HuH-7.5 (cell line): Measurements from ENCODE around the gene SLC12A7.
"Not testable (repeated sequence)": the region's sequence is repeated elsewhere in the genome, so short reads cannot be mapped to it uniquely, and the experiment has no call there.

Experiments
- DNase-seq: peaks from one replicate; pipeline ENCODE4 v3.0.0; 2011; ENCODE audit warnings: low spot score

The SLC12A7 gene

DNA sequence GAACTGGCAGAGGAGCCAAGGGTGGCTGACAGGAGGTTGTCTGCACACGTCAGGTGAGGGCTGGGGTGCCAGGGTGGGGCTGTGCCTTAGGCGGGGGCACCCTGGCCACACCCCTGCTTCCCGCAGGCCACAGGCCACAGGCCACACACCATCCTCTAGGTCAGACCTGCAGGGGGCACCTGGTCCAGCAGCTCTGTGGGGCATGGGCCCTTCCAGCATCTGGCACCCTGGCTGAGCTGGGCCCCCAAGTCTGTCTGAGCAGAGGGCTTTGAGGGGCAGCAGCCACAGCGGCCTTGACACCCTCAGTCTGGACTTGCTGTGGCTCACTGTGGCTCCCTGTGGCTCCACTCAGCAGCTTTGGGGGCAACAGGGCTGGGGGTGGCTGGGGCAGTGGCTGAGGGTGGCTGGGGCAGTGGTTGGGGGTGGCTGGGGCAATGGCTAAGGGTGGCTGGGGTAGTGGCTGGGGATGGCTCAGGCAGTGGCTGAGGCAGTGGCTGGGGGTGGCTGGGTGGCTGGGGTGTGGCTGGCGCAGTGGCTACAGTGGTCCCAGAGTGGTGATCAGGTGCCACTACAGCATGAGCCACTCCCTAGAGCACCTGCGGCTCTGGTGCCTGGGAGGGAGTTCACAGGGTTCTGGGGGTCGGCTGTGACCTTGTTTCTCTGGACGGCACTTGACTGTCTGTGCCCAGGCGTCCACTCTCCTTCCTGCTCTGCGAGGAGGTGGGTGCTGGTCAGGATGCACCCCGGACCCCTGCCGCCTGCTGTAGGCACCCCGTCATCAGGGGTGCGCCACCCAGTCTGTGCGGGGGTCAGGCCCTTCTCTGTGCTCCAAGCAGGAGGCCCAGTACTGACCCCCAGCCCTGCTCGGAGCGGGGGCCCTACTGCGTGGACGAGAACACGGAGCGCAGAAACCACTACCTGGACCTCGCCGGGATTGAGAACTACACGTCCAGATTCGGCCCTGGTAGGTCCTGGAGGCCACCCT is 76.2 kb downstream of the SLC12A7 start:
- no peak for DNase-seq

DNA sequence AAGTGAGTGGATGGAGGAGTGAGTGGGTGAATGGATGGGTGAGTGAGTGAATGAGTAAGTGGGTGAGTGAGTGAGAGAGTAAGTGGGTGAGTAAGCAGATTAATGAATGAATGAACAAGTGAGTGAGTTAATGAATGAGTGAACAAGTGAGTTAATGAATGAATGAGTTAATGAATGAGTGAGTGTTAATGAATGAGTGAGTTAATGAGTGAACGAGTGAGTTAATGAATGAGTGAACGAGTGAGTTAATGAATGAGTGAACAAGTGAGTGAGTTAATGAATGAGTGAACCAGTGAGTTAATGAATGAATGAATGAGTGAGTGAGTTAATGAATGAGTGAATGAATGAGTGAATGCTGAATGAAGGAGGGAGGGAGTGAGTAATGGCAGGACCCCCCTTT is 76.9 kb downstream of the SLC12A7 start:
- no peak for DNase-seq

DNA sequence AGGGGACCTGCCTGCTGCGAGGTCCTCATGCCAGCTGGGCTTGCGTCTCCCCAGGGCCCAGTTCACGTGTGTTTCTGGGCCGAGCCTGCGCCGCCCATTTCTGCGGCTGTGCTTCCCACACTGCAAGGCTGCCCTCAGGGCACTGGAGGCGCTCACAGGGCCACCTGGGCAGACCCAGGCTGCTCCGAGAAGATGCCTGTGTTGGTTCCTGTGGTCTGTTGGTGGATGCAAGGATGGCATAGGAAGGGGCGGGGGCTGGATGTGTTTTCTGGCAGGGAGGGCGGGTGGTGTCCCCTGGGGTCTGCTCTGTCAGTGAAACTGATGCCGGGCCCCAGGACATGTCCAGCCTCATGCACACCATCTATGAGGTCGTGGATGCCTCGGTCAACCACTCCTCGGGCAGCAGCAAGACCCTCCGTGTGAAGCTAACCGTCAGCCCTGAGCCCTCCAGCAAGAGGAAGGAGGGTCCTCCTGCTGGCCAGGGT is 77.4 kb downstream of the SLC12A7 start:
- no peak for DNase-seq

DNA sequence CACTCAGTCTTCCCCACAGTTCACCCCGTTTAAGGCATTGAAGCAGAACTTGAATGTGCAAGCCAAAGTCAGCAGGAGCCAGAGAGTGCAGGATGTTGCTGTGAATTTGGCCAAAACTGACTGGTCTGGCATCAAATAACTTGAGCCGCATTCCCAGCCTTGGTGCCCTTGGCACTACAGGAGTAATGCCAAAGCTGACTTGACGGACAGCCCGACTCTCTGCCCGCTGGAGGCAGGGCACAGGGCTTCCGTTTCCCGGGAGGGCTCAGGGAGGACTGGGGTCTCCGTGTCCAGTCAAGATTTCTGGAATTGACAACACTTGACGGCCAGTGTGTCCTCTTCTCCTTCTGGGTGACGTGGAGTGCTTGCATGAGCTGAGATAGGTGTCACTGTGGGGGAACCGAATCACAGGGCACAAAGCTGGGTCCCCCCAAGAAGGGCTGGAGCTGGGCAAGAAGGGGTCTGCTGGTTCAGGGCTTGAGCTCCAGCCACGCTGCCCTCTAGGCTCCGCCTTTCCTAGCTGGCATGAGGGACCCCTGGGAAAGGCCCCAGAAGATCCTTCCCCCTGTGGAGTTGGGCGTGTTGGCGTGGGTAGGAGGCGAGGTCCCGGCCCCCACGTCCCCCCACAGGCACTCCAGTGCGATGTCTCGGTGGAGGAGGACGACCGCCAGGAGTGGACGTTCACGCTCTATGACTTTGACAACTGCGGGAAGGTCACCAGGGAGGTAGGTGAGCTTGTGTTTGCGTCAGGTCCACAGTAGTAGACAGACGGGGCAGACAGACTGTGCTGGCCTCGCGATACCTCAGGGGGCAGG is 78.0 kb downstream of the SLC12A7 start:
- no peak for DNase-seq

DNA sequence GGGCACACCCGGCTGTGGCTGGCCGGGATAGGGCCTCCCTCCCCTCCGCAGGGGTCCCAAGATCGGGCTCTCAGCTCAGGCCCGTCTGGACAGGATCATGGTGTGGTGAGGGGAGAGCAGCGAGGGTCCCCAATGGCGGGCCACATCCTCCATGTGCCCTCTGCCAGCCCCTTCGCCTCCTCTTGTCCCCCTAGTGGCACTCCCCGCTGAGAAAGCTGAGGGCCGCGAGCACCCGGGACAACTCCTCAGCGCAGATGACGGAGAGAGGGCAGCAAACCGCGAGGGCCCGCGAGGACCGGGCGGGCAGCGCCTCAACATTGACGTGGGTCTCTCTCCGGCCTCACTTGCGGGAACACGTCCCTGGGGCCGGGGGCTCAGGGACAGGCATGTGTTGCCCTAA is 78.7 kb downstream of the SLC12A7 start:
- no peak for DNase-seq

DNA sequence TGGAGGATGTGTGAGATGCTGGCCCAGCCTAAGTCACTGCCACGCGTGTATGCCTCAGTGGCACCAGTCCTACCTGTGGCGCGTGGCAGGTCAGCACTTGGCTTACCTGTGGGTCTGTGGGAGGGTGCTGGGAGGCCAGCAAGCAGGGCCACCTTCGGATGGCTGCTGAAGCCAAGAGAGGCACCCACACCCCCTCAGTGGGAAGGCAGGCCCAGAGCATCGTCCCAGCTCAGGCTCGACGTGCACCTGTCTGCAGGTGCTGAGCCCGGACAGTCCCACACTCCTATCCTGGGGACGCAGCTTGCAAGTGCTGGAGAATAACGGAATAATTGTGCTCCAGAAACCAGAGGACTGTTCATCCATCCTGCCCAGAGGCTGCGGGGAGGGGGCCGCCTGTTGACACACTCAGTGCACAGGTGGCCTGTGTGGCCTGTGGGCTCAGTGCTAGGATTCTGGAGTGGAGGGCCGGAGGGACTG is 79.3 kb downstream of the SLC12A7 start:
- DNase-seq: no peak

DNA sequence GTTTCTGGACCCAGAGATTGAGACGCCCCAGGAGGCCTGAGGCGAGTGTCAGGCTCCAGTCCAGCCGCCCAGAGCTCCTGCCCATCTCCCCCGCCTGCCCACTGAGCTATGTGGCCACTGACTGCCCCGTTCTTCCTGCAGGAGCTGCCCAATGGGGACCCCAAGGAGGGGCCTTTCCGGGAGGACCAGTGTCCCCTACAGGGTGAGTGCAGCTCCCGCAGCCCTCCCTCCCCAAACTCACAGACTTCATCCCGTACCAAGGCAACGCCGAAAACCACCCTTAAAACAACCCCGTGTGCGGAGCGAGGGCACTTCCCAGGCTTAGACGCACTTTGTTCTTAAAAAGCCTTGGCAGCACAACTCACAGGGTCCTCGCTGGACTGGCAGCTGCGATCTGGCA is 79.9 kb downstream of the SLC12A7 start:
- no peak for DNase-seq

DNA sequence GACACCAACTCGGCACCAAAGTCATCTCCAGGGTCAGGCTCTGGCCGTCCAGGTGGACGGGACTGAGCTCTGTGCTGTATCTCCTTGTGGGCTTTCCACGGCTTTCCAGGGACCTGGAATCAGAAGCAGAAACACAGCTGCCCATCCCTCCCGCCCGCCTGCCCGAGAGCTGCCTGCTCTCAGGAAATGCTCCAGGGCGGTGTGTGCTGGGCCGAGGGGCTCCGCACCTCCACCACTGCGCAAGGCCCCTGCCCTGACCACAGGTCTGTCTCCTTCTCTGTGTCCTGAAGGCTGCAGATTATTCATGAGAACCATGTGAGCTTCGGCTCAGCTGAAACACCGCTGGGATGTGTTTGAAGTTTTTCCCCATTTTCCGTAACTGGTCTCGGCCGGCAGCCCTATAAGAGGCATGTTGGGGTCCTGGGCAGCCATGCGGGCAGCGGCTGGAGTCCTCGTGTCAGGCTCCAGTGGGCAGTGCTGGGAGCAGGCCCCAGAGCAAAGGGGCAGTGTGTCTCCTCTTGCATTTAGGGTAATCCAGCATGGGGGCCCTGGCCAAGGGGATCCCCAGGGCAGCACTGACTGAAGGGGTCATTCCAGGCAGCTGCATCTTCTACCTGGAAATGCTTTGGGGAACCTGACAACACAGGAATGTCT is 80.4 kb downstream of the SLC12A7 start:
- DNase-seq: no peak

DNA sequence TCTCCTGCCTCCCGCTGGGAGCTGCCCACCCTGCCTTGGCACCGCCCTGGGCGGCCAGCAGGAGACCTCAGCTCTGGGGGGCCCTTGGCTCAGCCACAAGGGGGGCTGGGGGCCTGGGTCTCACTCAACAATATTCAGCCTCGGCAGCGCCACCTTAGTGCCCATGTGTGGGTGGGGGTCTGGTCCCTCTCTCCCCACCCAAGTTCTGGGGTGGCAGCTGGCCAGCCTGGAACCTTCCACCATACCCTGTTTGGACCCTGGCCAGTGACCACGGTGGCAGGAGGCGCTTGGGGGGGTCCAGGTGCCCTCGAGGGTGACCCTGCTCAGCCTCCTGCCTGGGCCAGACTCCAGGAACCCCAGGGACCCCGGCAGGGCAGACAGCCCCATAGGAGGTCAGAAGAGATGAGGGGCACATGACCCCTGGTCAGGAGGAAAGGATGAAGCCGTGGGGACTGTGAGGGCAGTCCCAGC is 81.0 kb downstream of the SLC12A7 start:
- no peak for DNase-seq

DNA sequence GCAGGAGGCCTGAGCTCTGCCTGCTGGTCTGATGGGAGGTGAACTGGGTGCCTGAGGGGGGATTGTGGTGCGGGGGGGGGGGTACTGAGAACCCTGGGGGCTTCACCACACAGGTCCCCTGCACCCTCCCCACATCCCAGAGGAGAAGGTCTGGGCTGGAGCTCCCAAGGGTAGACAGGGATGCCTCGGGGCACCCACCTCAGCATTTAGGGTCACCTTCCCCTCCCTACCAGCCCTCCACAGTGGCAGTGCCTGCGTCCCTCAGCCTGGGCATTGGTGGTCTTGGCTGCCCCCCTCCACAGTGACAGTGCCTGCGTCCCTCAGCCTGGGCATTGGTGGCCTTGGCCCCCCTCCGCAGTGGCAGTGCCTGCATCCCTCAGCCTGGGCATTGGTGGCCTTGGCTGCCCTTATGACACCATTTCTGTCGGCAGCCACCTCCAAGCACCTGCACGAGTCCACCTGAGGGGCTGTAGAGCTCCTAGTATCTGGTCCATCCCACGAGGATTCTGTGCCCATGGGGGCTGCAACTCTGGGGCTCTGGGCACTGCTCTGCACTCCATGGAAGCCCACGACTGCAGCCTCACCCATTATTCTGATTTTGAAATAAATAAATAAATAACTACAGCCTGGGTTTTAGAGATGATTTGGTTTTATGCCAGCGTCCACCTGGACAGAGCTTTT is 81.8 kb downstream of the SLC12A7 start:
- DNase-seq: no peak

DNA sequence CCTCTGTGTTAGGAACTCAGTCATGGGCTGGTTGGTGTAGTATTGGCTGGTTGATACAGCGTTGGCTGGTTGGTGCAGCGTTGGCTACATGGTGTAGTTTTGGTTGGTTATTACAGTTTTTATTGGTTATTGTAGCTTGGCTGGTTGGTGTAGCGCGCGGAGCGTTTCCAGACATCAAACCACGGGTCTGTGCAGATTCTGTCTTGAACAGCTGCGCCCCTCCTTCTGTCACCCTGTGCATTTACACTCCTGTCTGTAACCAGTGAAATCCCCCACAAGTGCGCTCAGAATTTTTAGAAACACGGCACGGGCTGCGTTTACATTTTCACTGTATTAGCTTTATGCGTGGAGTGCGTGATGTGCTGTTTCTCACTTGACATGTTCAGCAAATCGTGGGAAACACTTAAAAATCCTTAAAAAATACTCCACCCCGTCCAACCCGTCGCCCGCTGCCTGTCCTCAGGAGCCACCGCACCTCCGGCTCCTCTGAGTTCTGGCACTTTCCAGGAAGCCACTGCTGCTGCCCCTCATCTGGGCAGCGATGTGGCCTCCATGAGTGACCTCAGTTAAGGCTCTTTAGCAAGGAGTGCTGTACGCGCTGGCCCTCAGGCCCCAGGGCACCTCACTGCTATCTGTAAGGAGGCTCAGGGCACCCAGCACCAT is 82.5 kb downstream of the SLC12A7 start:
- no peak for DNase-seq

DNA sequence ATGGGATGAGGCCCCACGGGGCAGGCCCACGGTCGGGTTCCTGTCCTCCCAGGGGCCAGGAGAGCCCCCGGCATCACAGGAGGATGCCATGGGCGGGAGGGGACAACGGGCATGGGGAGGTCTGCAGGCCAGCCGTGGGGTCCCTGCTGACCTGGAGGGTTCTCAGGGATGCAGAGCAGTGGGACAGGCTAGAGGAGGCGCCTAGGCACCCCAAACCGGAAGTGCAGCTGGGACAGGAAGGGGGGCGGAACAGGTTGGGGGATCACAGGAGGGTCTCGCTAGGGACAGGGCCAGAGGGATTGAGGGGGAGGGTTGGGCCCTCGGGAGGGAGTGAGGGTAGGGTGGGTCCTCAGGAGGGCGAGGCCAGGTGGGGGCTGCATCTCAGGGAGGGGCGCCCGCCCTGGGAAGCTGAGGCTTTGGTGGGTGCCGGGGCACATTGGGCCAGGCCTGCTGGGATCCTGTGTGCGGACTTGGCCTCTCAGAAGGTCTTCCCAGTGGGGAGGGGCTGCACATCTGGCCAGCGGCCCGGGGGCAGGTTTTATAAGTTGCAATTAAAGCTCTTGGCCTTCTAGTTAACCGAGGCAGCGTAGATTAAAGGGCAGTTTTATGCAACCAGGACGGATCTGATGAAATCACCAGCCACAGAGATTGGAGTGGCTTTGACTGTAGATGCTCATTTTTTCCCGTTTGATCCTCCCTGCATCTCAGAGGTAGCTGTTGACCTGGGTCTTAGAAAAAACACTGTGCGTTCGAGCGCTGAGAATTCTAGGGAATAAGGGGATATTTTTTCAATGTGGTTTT is 83.2 kb downstream of the SLC12A7 start:
- no peak for DNase-seq

DNA sequence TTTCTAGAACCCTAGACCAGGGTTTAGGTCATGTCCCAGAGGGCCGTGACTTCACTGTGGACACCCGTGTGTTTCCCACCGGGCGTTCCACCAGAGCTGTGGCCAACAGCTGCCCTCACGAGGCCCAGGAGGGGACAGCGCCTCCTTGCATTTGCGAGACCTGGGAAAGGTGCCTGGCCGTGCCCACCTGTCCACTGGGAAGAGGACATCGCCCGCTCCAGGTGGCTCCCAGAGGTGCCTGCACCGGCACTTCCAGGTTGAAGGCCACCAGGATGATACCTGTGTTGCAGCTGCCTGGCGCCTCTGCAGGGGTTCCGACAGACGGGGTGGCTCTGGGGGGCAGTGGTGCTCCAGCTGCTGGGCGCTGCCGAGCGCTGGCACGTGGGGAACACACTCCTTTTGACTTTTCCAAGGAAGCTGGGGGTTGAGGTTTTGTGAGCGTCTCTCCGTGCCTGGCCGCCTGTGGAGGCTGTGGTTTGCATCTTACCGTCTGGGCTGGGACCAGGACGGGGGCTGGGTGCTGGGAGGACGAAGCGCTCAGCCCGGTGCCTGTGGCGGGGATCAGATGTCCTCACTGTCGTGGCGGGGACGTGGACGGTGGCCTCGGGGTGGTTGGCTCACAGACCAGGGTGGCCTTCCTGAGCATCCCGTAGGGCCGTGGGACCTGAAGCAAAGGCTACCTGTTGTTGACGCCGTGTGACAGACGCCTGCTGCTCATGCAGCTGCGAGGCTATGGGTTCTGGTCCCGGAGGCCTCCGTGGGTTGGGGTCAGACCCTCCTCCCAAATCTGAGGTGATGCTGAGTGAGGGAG is 84.0 kb downstream of the SLC12A7 start:
- no peak for DNase-seq

DNA sequence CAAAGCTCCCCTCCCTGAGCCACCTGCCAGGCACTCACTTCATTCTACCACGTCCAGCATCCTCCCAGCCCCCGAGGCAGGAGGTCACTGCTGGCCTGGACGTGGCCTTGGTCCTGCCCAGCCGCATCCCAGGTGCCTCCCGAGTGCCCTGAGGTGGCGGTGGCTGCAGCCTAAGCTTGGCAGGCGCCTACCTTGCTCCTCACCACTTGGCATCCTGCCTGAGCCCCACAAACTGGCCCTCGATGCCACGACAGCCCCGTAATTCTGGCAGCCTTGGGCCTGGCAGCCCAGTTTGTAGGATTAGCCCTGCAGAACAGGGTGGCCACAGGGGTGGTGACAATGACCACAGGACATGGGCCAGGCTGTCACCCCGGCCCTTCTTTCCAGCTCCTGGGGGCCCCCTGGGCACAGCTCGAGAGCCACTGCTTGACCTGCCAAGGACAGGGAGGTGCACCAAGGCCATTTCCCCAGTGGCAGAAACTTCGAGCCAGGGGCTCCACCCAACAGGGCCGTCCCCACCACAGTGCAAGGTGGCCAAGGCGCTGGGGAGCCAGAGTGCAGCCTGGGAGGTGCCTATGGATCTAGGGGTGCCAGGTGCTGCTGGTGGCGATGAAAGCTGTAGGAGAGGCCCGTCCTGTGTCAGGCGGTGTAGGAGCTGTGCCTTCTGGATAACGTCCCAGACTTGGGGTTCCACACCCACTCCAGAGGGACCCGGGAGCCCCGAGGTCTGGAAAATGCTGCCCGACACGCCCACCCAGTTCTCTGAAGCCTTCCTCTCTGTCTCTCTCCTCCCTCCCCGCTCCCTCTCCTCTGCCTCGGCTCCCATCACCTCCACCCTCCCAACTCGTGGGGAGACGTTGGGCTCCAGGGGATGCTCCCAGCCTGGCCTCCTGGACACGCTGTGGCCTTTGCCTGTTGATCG is 84.9 kb downstream of the SLC12A7 start:
- DNase-seq: no peak

DNA sequence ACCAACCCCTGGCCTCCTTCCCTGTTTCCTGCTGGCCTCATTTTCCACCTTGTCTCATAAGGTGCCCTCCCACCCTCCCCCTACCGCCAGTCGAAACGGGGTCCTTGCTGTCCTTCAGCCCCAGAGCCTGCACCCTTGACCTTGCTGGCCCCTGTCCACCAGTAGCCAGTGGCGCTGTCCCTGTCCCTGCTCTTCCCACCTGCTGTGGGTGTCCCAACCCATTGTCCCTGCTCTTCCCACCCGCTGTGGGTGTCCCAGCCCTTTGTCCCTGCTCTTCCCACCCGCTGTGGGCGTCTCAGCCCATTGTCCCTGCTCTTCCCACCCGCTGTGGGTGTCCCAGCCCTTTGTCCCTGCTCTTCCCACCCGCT is 89.9 kb downstream of the SLC12A7 start:
- not testable (repeated sequence) for DNase-seq

DNA sequence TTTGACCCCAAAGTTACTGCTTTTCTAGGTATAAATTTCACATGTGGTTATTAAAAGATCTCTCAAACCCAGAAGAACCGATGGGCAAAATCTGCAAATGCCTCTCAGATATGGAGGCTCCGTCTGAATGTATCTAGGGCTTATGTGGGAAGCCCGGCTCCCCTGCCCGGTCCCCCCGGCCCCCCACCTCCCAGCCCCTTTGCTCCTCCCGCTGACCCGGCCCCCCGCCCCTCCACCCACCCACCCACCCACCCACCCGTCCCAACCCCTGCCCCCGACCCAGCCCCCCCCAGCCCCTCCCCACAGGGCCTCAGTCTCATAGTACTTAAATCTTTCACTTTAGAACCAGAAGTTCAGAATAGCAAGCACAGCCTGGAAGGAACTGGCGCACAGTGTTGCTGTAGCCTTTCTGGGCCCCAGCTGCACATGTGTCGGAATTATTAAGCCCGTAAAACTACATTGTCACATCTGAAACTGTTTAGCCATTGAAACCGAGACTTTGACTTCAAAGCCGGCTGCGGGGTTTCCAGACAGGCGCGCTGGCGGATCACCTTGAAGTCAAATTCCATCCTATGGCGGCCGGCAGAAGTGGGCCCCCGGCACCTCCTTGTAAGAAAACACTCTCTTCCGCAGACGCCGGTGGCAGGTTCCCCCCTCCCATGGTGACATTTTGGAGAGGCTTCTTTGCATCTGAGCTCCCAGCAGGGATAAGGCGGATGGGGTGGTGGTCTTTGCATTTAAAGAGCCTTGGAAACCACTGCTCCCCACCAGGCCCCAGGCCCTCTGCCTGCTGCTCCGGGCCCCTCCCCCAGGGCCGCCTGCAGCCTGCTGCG is 90.5 kb downstream of the SLC12A7 start:
- no peak for DNase-seq

DNA sequence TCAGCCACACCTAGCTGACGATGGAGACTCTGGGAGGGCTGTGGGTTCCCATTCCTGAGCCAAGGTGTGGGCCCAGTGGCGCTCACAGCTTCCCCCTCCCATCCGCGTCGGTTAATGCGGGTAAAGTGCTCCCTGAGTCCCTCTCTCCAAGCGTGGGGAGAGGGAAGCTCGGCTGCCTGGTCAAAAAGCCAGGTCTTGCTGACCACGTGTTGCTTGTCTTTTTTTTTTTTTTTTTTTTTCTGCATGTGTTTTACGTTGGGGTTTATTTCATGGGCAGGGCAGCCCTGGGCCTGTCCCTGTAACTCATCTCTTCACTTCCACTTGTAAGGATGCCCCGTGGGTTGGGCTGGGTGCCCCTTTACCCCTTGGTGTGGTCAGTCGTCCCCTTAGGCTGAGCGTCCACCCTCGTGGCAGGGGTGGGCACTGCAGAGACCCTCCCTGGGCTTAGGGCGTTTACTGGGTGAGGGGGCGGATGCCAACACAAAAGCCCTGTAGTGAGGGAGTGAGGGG is 91.4 kb downstream of the SLC12A7 start:
- DNase-seq: no peak
